H1 (cell line): ENCODE data around the gene MED13. TPM values are rescaled to one million over a fixed set of nuclear protein-coding genes. Genes with fewer than 3 reads are reported as not detected.

Experiments used
- CTCF ChIA-PET: fragments of 300-600 bp; sonication (Branson Sonifier 250); formaldehyde crosslinking; loops from one replicate; lab custom pipeline; 2021; ENCODE audit not compliant: partially characterized antibody; lab: Charles Lee
- POLR2A ChIA-PET: fragments of 300-600 bp; sonication (Branson Sonifier 250); formaldehyde crosslinking; loops from one replicate; lab custom pipeline; 2021; ENCODE audit warnings: inconsistent platforms; ENCODE audit not compliant: partially characterized antibody; lab: Charles Lee
- DNase-seq, 2 experiments: peaks; one replicate each; pipeline versions ENCODE4 v3.0.0 to v3.0.0-alpha.2; 2010 to 2022; ENCODE audit warnings: low spot score in 2 of 2, low read depth in 1 of 2, mixed read lengths in 1 of 2
- FAIRE-seq: peaks from 2 replicates; lab custom pipeline; 2011; peaks lifted over from hg19 to GRCh38; lab: Jason Lieb, UNC
- H2AFZ ChIP-seq: 2 replicates; pipeline ENCODE4 v1.8.1; 2012; ENCODE audit warnings: low read length, inconsistent platforms
- H2AK5ac ChIP-seq: 2 replicates; pipeline ENCODE4 v1.6.1; 2013; ENCODE audit warnings: low read depth, low read length
- H2BK120ac ChIP-seq: replicated peaks from 2 replicates; pipeline ENCODE3; 2013; ENCODE audit warnings: low read depth, low read length, inconsistent platforms
- H2BK12ac ChIP-seq: 2 replicates; pipeline ENCODE4 v1.6.1; 2013; ENCODE audit warnings: low read depth, low read length
- H2BK15ac ChIP-seq: 2 replicates; pipeline ENCODE4 v1.6.1; 2013; ENCODE audit warnings: low read length
- H2BK20ac ChIP-seq: 2 replicates; pipeline ENCODE4 v1.6.1; 2013; ENCODE audit warnings: low read length
- H2BK5ac ChIP-seq: 2 replicates; pipeline ENCODE4 v1.6.1; 2013; ENCODE audit warnings: low read depth, low read length
- H3K14ac ChIP-seq: 2 replicates; pipeline ENCODE4 v1.6.1; 2013; ENCODE audit warnings: inconsistent platforms; ENCODE audit not compliant: insufficient read length
- H3K18ac ChIP-seq: 2 replicates; pipeline ENCODE4 v1.6.1; 2013; ENCODE audit warnings: low read length; ENCODE audit errors: extremely low read depth
- H3K23ac ChIP-seq: 2 replicates; pipeline ENCODE4 v1.6.1; 2013; ENCODE audit warnings: inconsistent platforms; ENCODE audit not compliant: insufficient read length
- H3K23me2 ChIP-seq: 2 replicates; pipeline ENCODE4 v1.6.1; 2013; ENCODE audit warnings: low read depth, low read length
- H3K27ac ChIP-seq: 2 replicates; pipeline ENCODE4 v1.6.1; 2011; ENCODE audit warnings: low read depth, low read length, inconsistent platforms
- H3K27me3 ChIP-seq, 4 experiments: replicated peaks in 1 of 4; 1 replicate in 1 of 4; 2 replicates in 3 of 4; pipeline versions ENCODE4 v1.6.1 to v1.8.1; 2011 to 2013; ENCODE audit warnings: low read length in 3 of 4, mild to moderate bottlenecking in 3 of 4, inconsistent platforms in 2 of 4, mixed read lengths in 2 of 4, moderate library complexity in 1 of 4; ENCODE audit not compliant: control insufficient read depth in 3 of 4, insufficient read depth in 3 of 4; ENCODE audit errors: extremely low read depth in 1 of 4
- H3K36me3 ChIP-seq, 4 experiments: 2 replicates each; pipeline versions ENCODE4 v1.6.1 to v1.8.1; 2011 to 2013; ENCODE audit warnings: mild to moderate bottlenecking in 4 of 4, low read length in 3 of 4, moderate library complexity in 2 of 4, control low read depth in 1 of 4, inconsistent platforms in 1 of 4; ENCODE audit not compliant: insufficient read depth in 4 of 4, control insufficient read depth in 2 of 4
- H3K4ac ChIP-seq: replicated peaks from 2 replicates; pipeline ENCODE3; 2013; ENCODE audit warnings: low read length, low read depth, mixed read lengths, inconsistent platforms; ENCODE audit not compliant: insufficient read length
- H3K4me1 ChIP-seq, 4 experiments: replicated peaks in 1 of 4; 1 replicate in 1 of 4; 2 replicates in 3 of 4; pipeline versions ENCODE4 v1.6.1 to v1.8.1; 2011 to 2013; ENCODE audit warnings: low read length in 3 of 4, inconsistent platforms in 2 of 4, mixed read lengths in 1 of 4; ENCODE audit not compliant: insufficient read depth in 4 of 4, control insufficient read depth in 3 of 4
- H3K4me2 ChIP-seq, 2 experiments: 2 replicates each; pipeline versions ENCODE4 v1.6.1 to v1.8.1; 2011 to 2013; ENCODE audit warnings: low read depth in 2 of 2, low read length in 2 of 2, control low read depth in 1 of 2, inconsistent platforms in 1 of 2, mild to moderate bottlenecking in 1 of 2; ENCODE audit not compliant: insufficient read depth in 1 of 2
- H3K4me3 ChIP-seq, 4 experiments: fragments of 200-600, 300-600 bp in 1 of 4; sonication (generic), shearing (Covaris generic), sonication (Bioruptor Twin) in 1 of 4; 2 replicates each; pipeline versions ENCODE4 v1.5.1 to v1.8.1; 2011 to 2016; ENCODE audit warnings: low read length in 4 of 4, low read depth in 3 of 4, control low read depth in 2 of 4, inconsistent platforms in 2 of 4, mild to moderate bottlenecking in 2 of 4, mixed read lengths in 1 of 4, moderate library complexity in 1 of 4; ENCODE audit not compliant: insufficient read depth in 2 of 4; ENCODE audit errors: extremely low read depth in 1 of 4
- H3K56ac ChIP-seq: replicated peaks from 2 replicates; pipeline ENCODE3; 2013; ENCODE audit warnings: low read depth, mild to moderate bottlenecking, mixed read lengths, low read length, inconsistent platforms; ENCODE audit not compliant: insufficient read length
- H3K79me1 ChIP-seq: 2 replicates; pipeline ENCODE4 v1.6.1; 2013; ENCODE audit warnings: low read depth, low read length, control low read depth
- H3K79me2 ChIP-seq, 2 experiments: 2 replicates each; pipeline versions ENCODE4 v1.6.1 to v1.8.1; 2012 to 2013; ENCODE audit warnings: low read length in 2 of 2, mild to moderate bottlenecking in 2 of 2, inconsistent platforms in 1 of 2; ENCODE audit not compliant: insufficient read depth in 2 of 2, control insufficient read depth in 1 of 2
- H3K9ac ChIP-seq, 4 experiments: replicated peaks in 1 of 4; 1 replicate in 1 of 4; 2 replicates in 3 of 4; pipeline versions ENCODE4 v1.6.1 to v1.8.1; 2011 to 2013; ENCODE audit warnings: low read depth in 3 of 4, low read length in 3 of 4, control low read depth in 2 of 4, mild to moderate bottlenecking in 2 of 4, moderate library complexity in 2 of 4, inconsistent platforms in 1 of 4; ENCODE audit errors: extremely low read depth in 1 of 4
- H3K9me3 ChIP-seq, 2 experiments: 2 replicates each; pipeline versions ENCODE4 v1.6.1 to v1.8.1; 2012 to 2013; ENCODE audit warnings: mild to moderate bottlenecking in 2 of 2, moderate library complexity in 2 of 2, control low read depth in 1 of 2, inconsistent platforms in 1 of 2, low read depth in 1 of 2, low read length in 1 of 2, mixed read lengths in 1 of 2; ENCODE audit not compliant: insufficient read depth in 2 of 2
- H4K20me1 ChIP-seq, 2 experiments: replicated peaks in 1 of 2; 2 replicates each; pipeline versions ENCODE3 to v1.8.1; 2011 to 2013; ENCODE audit warnings: inconsistent platforms in 2 of 2, low read length in 2 of 2, mild to moderate bottlenecking in 1 of 2; ENCODE audit not compliant: insufficient read depth in 2 of 2, control insufficient read depth in 1 of 2
- H4K5ac ChIP-seq: 2 replicates; pipeline ENCODE4 v1.6.1; 2013; ENCODE audit warnings: low read length, low read depth, mixed read lengths, inconsistent platforms; ENCODE audit not compliant: insufficient read length
- H4K8ac ChIP-seq: 2 replicates; pipeline ENCODE4 v1.8.0; 2013; ENCODE audit warnings: mild to moderate bottlenecking, moderate library complexity, low read length, inconsistent platforms; ENCODE audit not compliant: insufficient read depth; ENCODE audit errors: extremely low read depth
- H4K91ac ChIP-seq: replicated peaks from 2 replicates; pipeline ENCODE3; 2013; ENCODE audit warnings: low read length, mixed read lengths, inconsistent platforms; ENCODE audit not compliant: insufficient read length
- ATF3 ChIP-seq: IDR thresholded peaks from 2 replicates; pipeline ENCODE4 v1.6.1; 2011; ENCODE audit warnings: low read depth, mild to moderate bottlenecking, low read length; ENCODE audit not compliant: insufficient read depth
- BACH1 ChIP-seq: IDR thresholded peaks from 2 replicates; pipeline ENCODE4 v1.6.1; 2012; ENCODE audit warnings: low read length, improper control_type of control experiment
- CEBPB ChIP-seq: IDR thresholded peaks from 2 replicates; pipeline ENCODE4 v1.6.1; 2012; ENCODE audit warnings: low read depth, low read length
- JUN ChIP-seq: IDR thresholded peaks from 2 replicates; pipeline ENCODE4 v1.6.1; 2011; ENCODE audit warnings: low read depth, mild to moderate bottlenecking, improper control_type of control experiment, low read length
- KDM4A ChIP-seq: IDR thresholded peaks from one replicate; pipeline ENCODE4 v1.7.1; 2012; ENCODE audit warnings: low read depth, mild to moderate bottlenecking, moderate library complexity, low read length, inconsistent platforms; ENCODE audit not compliant: severe bottlenecking
- NANOG ChIP-seq: IDR thresholded peaks from 2 replicates; pipeline ENCODE4 v1.6.1; 2011; ENCODE audit warnings: low read length, low read depth, mild to moderate bottlenecking, inconsistent platforms; ENCODE audit not compliant: insufficient read depth, poor library complexity, severe bottlenecking
- NRF1 ChIP-seq: IDR thresholded peaks from 2 replicates; pipeline ENCODE4 v1.6.1; 2011; ENCODE audit warnings: mild to moderate bottlenecking, low read depth, low read length, improper control_type of control experiment
- RAD21 ChIP-seq, 2 experiments: IDR thresholded peaks in 1 of 2; conservative IDR thresholded peaks in 1 of 2; 2 replicates each; pipeline ENCODE4 v1.6.1; 2011; ENCODE audit warnings: low read depth in 2 of 2, low read length in 2 of 2, improper control_type of control experiment in 1 of 2, inconsistent platforms in 1 of 2, mild to moderate bottlenecking in 1 of 2, moderate library complexity in 1 of 2
- RFX5 ChIP-seq: IDR thresholded peaks from 2 replicates; pipeline ENCODE4 v1.6.1; 2011; ENCODE audit warnings: low read depth, low read length, improper control_type of control experiment, borderline replicate concordance
- RXRA ChIP-seq: IDR thresholded peaks from 2 replicates; pipeline ENCODE4 v1.6.1; 2011; ENCODE audit warnings: low read depth, mild to moderate bottlenecking, low read length, moderate library complexity; ENCODE audit not compliant: insufficient read depth
- SIRT6 ChIP-seq: IDR thresholded peaks from one replicate; pipeline ENCODE4 v1.7.1; 2012; ENCODE audit warnings: low read length, inconsistent platforms
- SRF ChIP-seq: IDR thresholded peaks from 2 replicates; pipeline ENCODE4 v1.6.1; 2011; ENCODE audit warnings: mild to moderate bottlenecking, low read depth, low read length, moderate library complexity
- TBP ChIP-seq: IDR thresholded peaks from 2 replicates; pipeline ENCODE4 v1.6.1; 2011; ENCODE audit warnings: low read depth, low read length, improper control_type of control experiment
- WGBS, 2 experiments: shearing (Covaris generic) in 1 of 2; methylation state at CpG; one replicate each; pipeline versions ENCODE4 v1.1.6 to v1.1.7; 2013 to 2015; ENCODE audit warnings: low lambda C conversion rate in 2 of 2, mixed read lengths in 2 of 2, inconsistent platforms in 1 of 2, low coverage in 1 of 2, missing lambda C conversion rate in 1 of 2; ENCODE audit not compliant: insufficient replicate concordance in 2 of 2, insufficient coverage in 1 of 2, insufficient read length in 1 of 2; ENCODE audit errors: extremely low coverage in 1 of 2, missing lambda C conversion rate in 1 of 2; 5-methylcytosine and 5-hydroxymethylcytosine counted together
- polyA plus RNA-seq, 7 experiments: library from polyadenylated mRNA; depleted of rRNA in 3 of 7; stranded (reverse) in 5 of 7; unstranded in 2 of 7; fragments of >200 nt in 5 of 7; fragments of 200-250 nt in 2 of 7; gene quantifications; 1 replicate in 5 of 7; 2 replicates in 1 of 7; 4 replicates in 1 of 7; pipeline versions ENCODE4 v1.2.1 to v1.2.3, GENCODE V29; 2011 to 2013; ENCODE audit warnings: missing spikeins in 2 of 7, mixed read lengths in 2 of 7
- total RNA-seq: library from RNA; stranded (reverse); fragmentation: NEBNext Ultra II Directional; extraction: Animal tissue kit (Norgen Biotek cat#: 25700); gene quantifications from 2 replicates; pipeline ENCODE4 v1.2.1, GENCODE V29; 2021
- TF ChIP-seq, protein P1 (sequence below): IDR thresholded peaks from 2 replicates; pipeline ENCODE4 v1.6.1; 2012; ENCODE audit warnings: inconsistent platforms

MED13 gene
- total and polyA plus RNA-seq, 2 of the 8 experiments (the other 6 are each of a cell fraction or from before 2014, with no cell fraction given) = 11.3 to 44.8 TPM

DNA sequence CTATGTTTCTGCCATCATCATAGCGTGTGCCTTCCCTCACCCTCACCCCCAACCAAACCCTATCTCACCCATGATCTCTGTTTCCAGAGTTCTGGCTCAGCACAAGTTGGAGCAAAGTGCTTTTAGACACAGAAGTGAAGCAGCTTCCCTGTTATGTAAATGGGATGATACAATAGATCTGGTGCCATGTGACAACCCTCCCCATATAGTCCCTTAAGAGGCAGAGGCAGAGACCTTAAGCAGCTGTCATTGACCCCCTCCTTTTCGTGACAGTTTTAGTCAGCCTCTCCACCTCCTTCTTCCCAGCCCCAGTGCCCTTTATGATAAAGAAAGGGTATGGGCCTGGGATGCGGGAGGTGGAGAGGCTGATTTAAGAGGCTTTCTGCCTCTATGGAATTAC lies 40.3 kb upstream of the MED13 start:
- H3K9me3 ChIP-seq = no peaks in the 10 kb centered on the region
- no peak overlapping the region for H4K8ac ChIP-seq
- no peak overlapping the region for H2BK12ac ChIP-seq
- no peak overlapping the region for H3K14ac ChIP-seq
- H3K27ac ChIP-seq = no peak overlapping the region
- no peak for FAIRE-seq
- no peak overlapping the region for H3K4me2 ChIP-seq
- no peak overlapping the region for H2BK20ac ChIP-seq
- no peaks in the 10 kb centered on the region for H3K79me2 ChIP-seq
- H3K23me2 ChIP-seq = no peaks in the 10 kb centered on the region
- no peak overlapping the region for H3K4ac ChIP-seq
- no peak overlapping the region for H2BK15ac ChIP-seq
- H2AFZ ChIP-seq = peak overlapping the region; percentile 93
- no peak overlapping the region for H2AK5ac ChIP-seq
- H3K4me3 ChIP-seq = no peak overlapping the region
- H4K20me1 ChIP-seq = no peaks in the 10 kb centered on the region
- no peak overlapping the region for H2BK120ac ChIP-seq
- CTCF ChIA-PET = no interaction called here
- H4K91ac ChIP-seq = no peak overlapping the region
- peak overlapping the region in 1 of 4 experiments; percentile 14; a peak in 2 of 7 replicates for H3K9ac ChIP-seq
- no peaks in the 10 kb centered on the region for H3K79me1 ChIP-seq
- no peaks in the 10 kb centered on the region for H3K27me3 ChIP-seq
- 82% methylated on average over 3 of the region's 3 CpGs; no CpG with 5 or more reads in 1 of the 2 experiments for WGBS, 2 experiments
- no peak overlapping the region for H4K5ac ChIP-seq
- no peak overlapping the region for H3K56ac ChIP-seq
- no peak overlapping the region for H3K23ac ChIP-seq
- no peak overlapping the region for H3K18ac ChIP-seq
- no peak overlapping the region for H2BK5ac ChIP-seq
- no peaks in the 10 kb centered on the region for H3K36me3 ChIP-seq
- DNase-seq = no peak
- POLR2A ChIA-PET = interaction anchor here (0.6 kb wide), 1 partner anchor 41 kb away, joined by 3 read pairs; the partner anchor contains the start of gene MED13
- H3K4me1 ChIP-seq = peaks cover 0 to 8% (median 0%) of the 10 kb centered on the region in 4 experiments; a peak in 2 of 7 replicates
- TF ChIP-seq NRF1 (no peak), RXRA (no peak), RAD21 (IDR thresholded peaks at IDR 0.05 in 1 of 2, conservative IDR thresholded peaks at IDR 0.05 in 1 of 2; ENCODE audit: low read depth in 2 of 2, low read length in 2 of 2) (no peak), NANOG (no peak), ATF3 (no peak), TBP (no peak), SRF (no peak), JUN (no peak), CEBPB (no peak), BACH1 (no peak), RFX5 (no peak), SIRT6 (no peak), KDM4A (no peak)
- TF ChIP-seq, protein P1, sequence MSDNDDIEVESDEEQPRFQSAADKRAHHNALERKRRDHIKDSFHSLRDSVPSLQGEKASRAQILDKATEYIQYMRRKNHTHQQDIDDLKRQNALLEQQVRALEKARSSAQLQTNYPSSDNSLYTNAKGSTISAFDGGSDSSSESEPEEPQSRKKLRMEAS = no peak
